ENCODE measurements around the gene DHRS7C. TPM values are rescaled to one million over a fixed set of nuclear protein-coding genes. Genes with fewer than 3 reads are reported as not detected.

The DHRS7C gene
- total and polyA plus RNA-seq, 2 donors (not counting 3 experiments of a cell fraction or from before 2014, with no cell fraction given): not detected

DNA sequence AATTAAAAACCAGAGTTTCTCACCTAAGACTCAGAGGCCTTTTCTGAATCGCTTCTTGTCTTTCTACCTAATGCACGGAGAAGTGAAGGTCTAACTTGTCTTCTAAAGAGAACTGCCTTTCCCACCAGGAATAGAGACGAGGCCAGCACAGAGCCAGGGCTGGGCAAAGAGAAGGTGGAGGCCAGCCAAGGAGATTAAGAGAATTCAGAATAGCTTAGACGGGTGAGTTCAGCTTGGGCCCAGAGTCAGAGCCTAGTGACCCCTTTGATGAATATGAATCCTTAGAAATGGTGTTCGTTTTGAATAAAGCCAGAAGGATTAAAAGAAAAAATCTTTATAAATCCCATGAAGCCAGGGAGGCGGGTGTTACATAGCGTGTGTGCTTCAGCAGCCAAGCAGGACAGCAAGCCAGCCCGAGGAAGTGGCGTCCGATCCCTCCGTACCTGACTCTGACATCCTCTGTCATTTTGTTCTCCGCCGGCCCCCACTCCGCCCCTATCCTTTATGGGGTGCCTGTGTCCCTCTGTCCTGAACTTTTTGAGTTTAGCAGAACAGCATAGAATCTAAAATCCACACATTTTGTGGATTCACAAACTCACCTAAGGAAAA lies 23.0 kb upstream of the DHRS7C start:
- no peaks in the 10 kb centered on the region for H3K4me1 ChIP-seq (ENCODE audit: control insufficient read depth, extremely low read depth, insufficient read depth, low read length)
- H3K36me3 ChIP-seq (ENCODE audit: control insufficient read depth in 2 of 2, extremely low read depth in 1 of 2, insufficient read depth in 2 of 2, low read length in 2 of 2): no peaks in the 10 kb centered on the region
- FAIRE-seq (no peak), DNase-seq (ENCODE audit: low read depth, low spot score) (no peak)
- no peak overlapping the region for H3K27ac ChIP-seq (ENCODE audit: insufficient read depth, low read depth, low read length)
- H3K4me3 ChIP-seq (replicated peaks in 1 of 3; ENCODE audit: insufficient read depth in 1 of 3, low read depth in 1 of 3, low read length in 3 of 3): no peak overlapping the region
- TF ChIP-seq EZH2 (IDR thresholded peaks at IDR 0.05; ENCODE audit: borderline replicate concordance, low read depth, low read length, severe bottlenecking): no peak
- no peak for TF ChIP-seq FOS (IDR thresholded peaks at IDR 0.05; ENCODE audit: borderline replicate concordance, insufficient read depth, low read length)
- no peak for TF ChIP-seq MYC (IDR thresholded peaks at IDR 0.05; ENCODE audit: low read depth, low read length)
- TF ChIP-seq POLR2AphosphoS5 (IDR thresholded peaks at IDR 0.05; ENCODE audit: insufficient read depth, low read depth, low read length): no peak
- no peak for TF ChIP-seq JUN (IDR thresholded peaks at IDR 0.05; ENCODE audit: borderline replicate concordance, insufficient read depth, insufficient read length, low read depth)
- intact Hi-C loops (cut with micrococcal nuclease) (no loop called here), dilution Hi-C loops (cut with MboI; ENCODE audit: extremely low pct_ligation_motif_present, low sequenced_read_pairs) (no loop called here)
- ChIA-PET CTCF (no interaction called here), POLR2A (no interaction called here)
- BruUV-seq (replicated peaks): no TSS peak
- H3K4me2 ChIP-seq (ENCODE audit: insufficient read depth, low read length): no peak overlapping the region
- no peak overlapping the region for H2AFZ ChIP-seq (ENCODE audit: low read depth, low read length)
- H3K79me2 ChIP-seq (ENCODE audit: control insufficient read depth, insufficient read depth, low read length): no peaks in the 10 kb centered on the region
- no peaks in the 10 kb centered on the region for H3K27me3 ChIP-seq (ENCODE audit: control insufficient read depth in 2 of 2, insufficient read depth in 2 of 2, low read length in 2 of 2)
- H4K20me1 ChIP-seq (replicated peaks; ENCODE audit: control insufficient read depth, extremely low read depth, insufficient read depth, low read length): no peaks in the 10 kb centered on the region
- peaks cover 10% of the 10 kb centered on the region for H3K9me3 ChIP-seq (replicated peaks; ENCODE audit: control insufficient read depth, insufficient read depth, low read length)
- no peak overlapping the region for H3K9ac ChIP-seq (replicated peaks; ENCODE audit: extremely low read depth, insufficient read depth, low read length)
- H3K9me1 ChIP-seq (replicated peaks; ENCODE audit: control insufficient read depth, extremely low read depth, insufficient read depth, low read length): no peaks in the 10 kb centered on the region

DNA sequence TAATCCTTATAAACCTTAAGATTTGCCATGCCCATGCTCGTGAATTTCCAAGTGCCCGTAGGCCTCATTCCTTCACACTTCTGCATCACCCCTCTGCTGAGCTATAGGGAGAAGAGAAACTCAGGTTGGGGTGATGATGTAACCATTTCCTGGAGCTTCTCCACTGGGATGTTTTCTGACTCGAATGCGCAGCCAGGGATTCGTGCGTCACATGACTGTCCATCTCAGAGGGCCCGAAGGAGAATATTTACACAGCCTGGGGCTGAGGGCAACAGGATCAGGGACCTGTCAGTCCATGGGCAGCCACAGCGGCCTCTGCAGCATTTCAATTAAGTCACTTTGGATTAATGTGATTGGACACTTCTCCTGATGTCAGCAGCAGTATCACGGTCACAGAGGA lies 21.8 kb upstream of the DHRS7C start:
- dilution Hi-C loops (cut with MboI; ENCODE audit: extremely low pct_ligation_motif_present, low sequenced_read_pairs): no loop called here
- no peaks in the 10 kb centered on the region for H3K27me3 ChIP-seq (ENCODE audit: control insufficient read depth in 2 of 2, insufficient read depth in 2 of 2, low read length in 2 of 2)

More for the DNA sequence above, 21.8 kb upstream of the DHRS7C start:
- no peak overlapping the region for H3K4me3 ChIP-seq (replicated peaks in 1 of 3; ENCODE audit: insufficient read depth in 1 of 3, low read depth in 1 of 3, low read length in 3 of 3)
- no peaks in the 10 kb centered on the region for H4K20me1 ChIP-seq (replicated peaks; ENCODE audit: control insufficient read depth, extremely low read depth, insufficient read depth, low read length)
- FAIRE-seq: no peak
- no peaks in the 10 kb centered on the region for H3K9me1 ChIP-seq (replicated peaks; ENCODE audit: control insufficient read depth, extremely low read depth, insufficient read depth, low read length)
- no peak overlapping the region for H2AFZ ChIP-seq (ENCODE audit: low read depth, low read length)
- H3K79me2 ChIP-seq (ENCODE audit: control insufficient read depth, insufficient read depth, low read length): no peaks in the 10 kb centered on the region
- H3K4me1 ChIP-seq (ENCODE audit: control insufficient read depth, extremely low read depth, insufficient read depth, low read length): no peaks in the 10 kb centered on the region
- H3K36me3 ChIP-seq (ENCODE audit: control insufficient read depth in 2 of 2, extremely low read depth in 1 of 2, insufficient read depth in 2 of 2, low read length in 2 of 2): no peaks in the 10 kb centered on the region
- intact Hi-C loops (cut with micrococcal nuclease): no loop called here
- no peak overlapping the region for H3K9ac ChIP-seq (replicated peaks; ENCODE audit: extremely low read depth, insufficient read depth, low read length)
- BruUV-seq (replicated peaks): no TSS peak
- ChIA-PET POLR2A (no interaction called here), CTCF (no interaction called here)
- H3K4me2 ChIP-seq (ENCODE audit: insufficient read depth, low read length): no peak overlapping the region
- DNase-seq (ENCODE audit: low read depth, low spot score): no peak
- peaks cover 12% of the 10 kb centered on the region for H3K9me3 ChIP-seq (replicated peaks; ENCODE audit: control insufficient read depth, insufficient read depth, low read length)
- TF ChIP-seq GATA2 (IDR thresholded peaks at IDR 0.05; ENCODE audit: insufficient read depth, insufficient read length, low read depth, low read length) (no peak), POLR2A (IDR thresholded peaks at IDR 0.05; ENCODE audit: low read depth, low read length) (no peak), JUN (IDR thresholded peaks at IDR 0.05; ENCODE audit: borderline replicate concordance, insufficient read depth, insufficient read length, low read depth) (no peak), POLR2AphosphoS5 (IDR thresholded peaks at IDR 0.05; ENCODE audit: insufficient read depth, low read depth, low read length) (no peak), MYC (IDR thresholded peaks at IDR 0.05; ENCODE audit: low read depth, low read length) (no peak), FOS (IDR thresholded peaks at IDR 0.05; ENCODE audit: borderline replicate concordance, insufficient read depth, low read length) (no peak), EZH2 (IDR thresholded peaks at IDR 0.05; ENCODE audit: borderline replicate concordance, low read depth, low read length, severe bottlenecking) (no peak)
- TF ChIP-seq, protein P1, sequence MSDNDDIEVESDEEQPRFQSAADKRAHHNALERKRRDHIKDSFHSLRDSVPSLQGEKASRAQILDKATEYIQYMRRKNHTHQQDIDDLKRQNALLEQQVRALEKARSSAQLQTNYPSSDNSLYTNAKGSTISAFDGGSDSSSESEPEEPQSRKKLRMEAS (IDR thresholded peaks at IDR 0.05; ENCODE audit: insufficient read depth, insufficient read length): no peak
- TF ChIP-seq, protein P2, sequence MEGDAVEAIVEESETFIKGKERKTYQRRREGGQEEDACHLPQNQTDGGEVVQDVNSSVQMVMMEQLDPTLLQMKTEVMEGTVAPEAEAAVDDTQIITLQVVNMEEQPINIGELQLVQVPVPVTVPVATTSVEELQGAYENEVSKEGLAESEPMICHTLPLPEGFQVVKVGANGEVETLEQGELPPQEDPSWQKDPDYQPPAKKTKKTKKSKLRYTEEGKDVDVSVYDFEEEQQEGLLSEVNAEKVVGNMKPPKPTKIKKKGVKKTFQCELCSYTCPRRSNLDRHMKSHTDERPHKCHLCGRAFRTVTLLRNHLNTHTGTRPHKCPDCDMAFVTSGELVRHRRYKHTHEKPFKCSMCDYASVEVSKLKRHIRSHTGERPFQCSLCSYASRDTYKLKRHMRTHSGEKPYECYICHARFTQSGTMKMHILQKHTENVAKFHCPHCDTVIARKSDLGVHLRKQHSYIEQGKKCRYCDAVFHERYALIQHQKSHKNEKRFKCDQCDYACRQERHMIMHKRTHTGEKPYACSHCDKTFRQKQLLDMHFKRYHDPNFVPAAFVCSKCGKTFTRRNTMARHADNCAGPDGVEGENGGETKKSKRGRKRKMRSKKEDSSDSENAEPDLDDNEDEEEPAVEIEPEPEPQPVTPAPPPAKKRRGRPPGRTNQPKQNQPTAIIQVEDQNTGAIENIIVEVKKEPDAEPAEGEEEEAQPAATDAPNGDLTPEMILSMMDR (IDR thresholded peaks at IDR 0.05; ENCODE audit: extremely low read depth in 1 of 2, insufficient read depth in 1 of 2, low read depth in 1 of 2, low read length in 2 of 2): no peak
- H3K27ac ChIP-seq (ENCODE audit: insufficient read depth, low read depth, low read length): no peak overlapping the region

Measured in endothelial cell of umbilical vein (primary cell).